ENCODE results near the gene MAST4.
"Not testable (repeated sequence)": the region's sequence is repeated elsewhere in the genome, so short reads cannot be mapped to it uniquely, and the experiment has no call there.

Gene MAST4

GRCh38 chr5:66818304-66818934 is 222.2 kb downstream of the MAST4 start:
- DNase-seq, result no peak

- no peak for DNase-seq
Measured at GRCh38 chr5:66818935-66819328, 222.7 kb downstream of the MAST4 start.

GRCh38 chr5:66820630-66821207 is 224.5 kb downstream of the MAST4 start:
- DNase-seq, result no peak

DNA sequence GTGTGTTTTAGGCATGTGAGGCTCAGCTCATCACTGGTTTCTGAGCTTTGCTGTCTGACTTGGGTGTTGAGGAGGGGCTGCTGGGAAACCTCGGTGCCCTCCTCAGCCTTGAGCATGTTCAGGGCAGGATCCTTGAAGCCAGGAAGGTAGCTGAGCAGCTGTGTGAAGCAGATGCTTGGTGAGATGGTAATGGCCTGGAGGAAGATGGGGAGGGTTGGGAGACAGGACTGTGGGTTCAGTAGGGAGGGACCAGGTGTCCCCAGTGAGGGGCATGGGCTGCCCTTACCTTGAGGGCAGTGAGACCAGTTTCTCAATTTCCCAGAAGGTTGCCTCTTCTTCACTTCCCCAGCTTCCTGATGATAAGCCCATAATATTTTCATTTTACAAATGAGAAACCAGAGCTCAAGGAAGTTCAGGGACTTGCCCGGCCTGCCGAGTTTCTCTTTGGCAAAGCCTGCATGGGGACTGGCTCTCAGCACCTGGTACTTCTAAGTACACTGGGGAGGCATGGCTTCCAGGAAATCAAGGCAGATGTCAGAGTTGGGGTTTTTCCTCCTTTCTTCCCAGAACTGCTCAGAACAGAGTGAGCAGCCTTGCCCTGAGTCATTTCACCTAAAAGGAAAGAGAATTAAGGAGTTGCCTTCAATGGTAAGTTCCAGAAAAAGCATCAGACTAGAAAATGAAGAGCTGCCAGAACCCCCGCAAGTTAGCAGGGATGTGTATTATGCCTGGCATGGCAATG is 225.7 kb downstream of the MAST4 start:
- DNase-seq, result no peak

GRCh38 chr5:66822906-66823305 is 226.7 kb downstream of the MAST4 start:
- not testable (repeated sequence) for DNase-seq

GRCh38 chr5:66824476-66824875 is 228.3 kb downstream of the MAST4 start:
- no peak for DNase-seq

DNA sequence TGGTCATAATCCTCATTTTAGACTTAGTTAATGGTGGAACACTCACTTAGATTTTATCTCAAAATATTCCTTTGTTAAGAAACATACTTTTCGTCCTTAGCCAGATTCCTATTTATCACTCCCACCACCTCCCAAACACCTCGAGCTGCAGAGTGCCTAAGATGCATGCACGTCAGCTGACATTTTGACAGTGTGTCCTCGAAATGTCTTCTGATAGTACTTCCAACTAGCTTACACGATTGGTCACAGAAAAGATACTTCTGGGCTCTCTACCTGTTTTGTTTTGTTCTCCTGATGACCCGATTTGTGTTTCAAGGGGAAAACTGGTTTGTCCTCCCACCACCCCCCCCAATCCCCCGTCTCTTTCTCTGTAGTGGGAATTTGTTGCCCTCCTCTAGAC is 230.1 kb downstream of the MAST4 start:
- no peak for DNase-seq

- no peak for DNase-seq
Measured at GRCh38 chr5:66826696-66827095, 230.5 kb downstream of the MAST4 start.

- DNase-seq, result no peak
Measured at GRCh38 chr5:66828046-66828547, 231.9 kb downstream of the MAST4 start.

- peak; percentile 79 for DNase-seq
Measured at GRCh38 chr5:66828548-66829357, 232.6 kb downstream of the MAST4 start.

GRCh38 chr5:66829358-66829674 is 233.1 kb downstream of the MAST4 start:
- no peak for DNase-seq

- DNase-seq, result no peak
Measured at GRCh38 chr5:66829826-66830225, 233.6 kb downstream of the MAST4 start.

- no peak for DNase-seq
Measured at GRCh38 chr5:66830636-66831035, 234.4 kb downstream of the MAST4 start.

DNA sequence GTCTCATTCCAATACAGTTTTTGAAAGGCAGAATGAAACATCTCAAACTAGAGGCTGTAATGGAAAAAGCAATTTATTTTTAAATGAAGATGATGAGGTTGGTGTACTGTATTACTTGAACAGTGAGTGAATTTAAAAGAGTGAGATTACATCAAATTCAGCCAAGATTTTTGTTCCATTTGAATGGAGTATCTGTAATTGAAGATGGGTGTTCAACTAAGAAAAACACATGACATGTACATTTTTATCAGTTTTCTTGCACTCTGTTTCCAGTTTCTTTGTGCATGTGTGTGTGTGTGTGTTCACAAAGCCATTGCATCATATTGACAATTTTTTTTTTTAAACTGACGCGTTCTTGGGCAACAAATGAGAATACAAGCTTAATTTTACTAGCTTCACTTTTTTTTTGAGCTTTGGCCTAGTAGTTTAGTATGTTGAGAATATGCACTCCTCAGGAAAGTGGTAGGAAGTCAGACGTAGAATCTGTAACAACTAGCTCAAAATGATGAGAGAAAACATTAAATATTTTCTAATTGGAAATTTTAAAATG is 243.5 kb downstream of the MAST4 start:
- no peak for DNase-seq

DNA sequence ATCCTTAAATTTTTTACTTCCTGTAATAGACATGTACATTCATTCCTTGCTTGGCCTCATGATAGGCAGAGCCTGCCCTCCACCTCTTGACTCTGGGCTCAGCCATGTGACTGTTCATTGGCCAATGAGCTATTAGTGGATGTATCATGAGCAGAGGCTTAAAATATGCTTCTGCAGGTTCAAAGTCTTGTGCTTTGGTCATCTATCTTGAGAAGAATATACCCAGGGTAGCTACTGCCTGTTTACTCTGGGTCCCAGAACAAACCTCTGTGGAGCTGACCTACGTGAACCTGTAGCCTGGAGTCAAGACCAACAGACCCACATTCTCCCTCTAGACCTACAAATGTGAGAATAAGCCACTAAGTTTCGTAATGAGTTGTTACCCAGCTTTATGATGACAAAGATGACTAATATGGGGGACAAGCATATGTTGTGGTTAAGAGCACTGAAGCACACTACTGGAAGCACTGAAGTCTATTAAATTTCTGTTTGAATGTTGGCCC is 244.4 kb downstream of the MAST4 start:
- no peak for DNase-seq

DNA sequence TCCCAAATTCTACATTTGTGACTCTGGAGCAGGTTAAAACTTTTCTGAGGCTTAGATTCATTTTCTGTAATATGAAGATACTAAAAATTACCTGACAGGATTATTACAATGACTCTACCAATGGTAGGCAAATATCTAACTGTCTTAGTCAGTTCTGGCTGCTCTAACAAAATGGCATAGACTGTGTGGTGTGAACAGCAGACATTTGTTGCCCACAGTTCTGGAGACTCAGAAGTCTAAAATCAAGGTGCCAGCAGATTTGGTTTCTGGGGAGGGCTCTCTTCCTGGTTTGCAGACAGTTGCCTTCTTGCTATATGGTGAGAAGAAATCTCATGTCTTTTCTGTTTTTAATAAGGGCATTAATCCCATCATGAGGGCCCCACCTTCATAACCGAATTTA is 245.1 kb downstream of the MAST4 start:
- DNase-seq, result no peak

GRCh38 chr5:66842540-66842939 is 246.3 kb downstream of the MAST4 start:
- no peak for DNase-seq

DNA sequence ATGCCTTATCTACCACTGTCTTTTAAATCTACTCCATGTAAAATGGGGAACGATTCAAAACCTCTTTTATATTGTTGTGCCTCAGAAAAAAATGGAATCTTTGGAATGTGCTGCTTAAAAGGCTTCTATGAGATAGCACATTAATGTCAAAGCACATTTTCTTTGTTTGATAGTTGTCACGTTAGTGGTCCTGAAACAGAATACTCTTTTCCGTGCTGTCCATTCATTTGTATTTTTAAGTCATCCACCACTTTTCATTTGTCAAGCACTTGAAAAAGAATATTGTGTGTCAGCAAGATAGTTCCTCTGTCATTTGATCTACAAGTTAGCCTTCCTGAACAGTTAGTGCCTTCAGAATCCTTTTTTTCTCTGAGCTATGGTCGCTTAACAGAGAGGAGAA is 246.9 kb downstream of the MAST4 start:
- DNase-seq, result no peak

DNA sequence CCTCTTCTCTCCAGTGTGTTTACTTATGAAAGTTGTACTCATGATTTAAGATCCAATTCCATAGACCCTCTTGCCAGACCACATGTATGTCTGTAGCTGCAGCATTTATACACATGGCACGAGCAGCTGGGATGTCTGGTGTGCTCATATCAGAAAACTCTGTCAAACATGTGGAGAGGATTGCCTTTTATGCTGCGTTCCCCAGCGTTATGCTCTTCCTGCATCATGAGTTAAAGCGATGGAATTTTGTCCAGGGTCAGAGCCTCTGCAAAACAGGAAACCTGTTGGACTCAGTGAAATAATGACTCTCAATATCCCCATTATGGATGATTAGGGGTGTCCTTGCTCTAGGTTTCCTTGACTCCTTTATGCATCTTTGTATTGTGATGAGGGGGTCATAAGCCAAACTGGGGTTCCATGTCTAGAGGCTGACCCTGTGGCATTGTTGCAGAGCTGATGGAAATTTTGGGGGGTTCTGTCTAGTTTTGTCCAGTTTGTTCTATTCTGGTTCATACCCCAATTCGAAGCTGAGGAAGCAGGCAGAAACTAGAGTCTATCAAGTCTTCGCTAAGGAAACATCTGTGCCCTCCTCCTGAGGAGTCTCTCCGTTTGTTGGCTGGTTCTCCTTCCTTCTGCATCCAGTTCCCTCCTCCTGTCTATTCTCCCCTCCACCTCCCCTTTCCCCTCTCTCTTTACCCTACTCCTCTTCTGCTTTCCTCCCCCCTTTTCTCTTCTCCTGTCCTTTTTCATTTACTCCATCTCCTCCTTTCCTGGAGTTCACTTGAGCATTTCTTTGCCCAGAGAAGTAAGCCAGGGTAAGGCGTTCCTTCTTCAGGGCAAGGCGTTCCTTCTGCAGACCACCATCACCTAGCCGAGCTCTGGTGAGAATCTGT is 252.8 kb downstream of the MAST4 start:
- DNase-seq, result no peak

- DNase-seq, result no peak
Measured at GRCh38 chr5:66849803-66850202, 253.6 kb downstream of the MAST4 start.

- no peak for DNase-seq
Measured at GRCh38 chr5:66850354-66851075, 254.3 kb downstream of the MAST4 start.
